HG02943 (cell line): ENCODE results near the gene WNT9A.
"Not testable (repeated sequence)": the region's sequence is repeated elsewhere in the genome, so short reads cannot be mapped to it uniquely, and the experiment has no call there.

ENCODE experiments used
- ATAC-seq: cut with Tn5 transposase; IDR thresholded peaks from one replicate; pipeline ENCODE4 v1.9.1; 2021; ENCODE audit warnings: mild to moderate bottlenecking, low read depth, moderate library complexity; ENCODE audit not compliant: unreplicated experiment

Gene WNT9A

DNA sequence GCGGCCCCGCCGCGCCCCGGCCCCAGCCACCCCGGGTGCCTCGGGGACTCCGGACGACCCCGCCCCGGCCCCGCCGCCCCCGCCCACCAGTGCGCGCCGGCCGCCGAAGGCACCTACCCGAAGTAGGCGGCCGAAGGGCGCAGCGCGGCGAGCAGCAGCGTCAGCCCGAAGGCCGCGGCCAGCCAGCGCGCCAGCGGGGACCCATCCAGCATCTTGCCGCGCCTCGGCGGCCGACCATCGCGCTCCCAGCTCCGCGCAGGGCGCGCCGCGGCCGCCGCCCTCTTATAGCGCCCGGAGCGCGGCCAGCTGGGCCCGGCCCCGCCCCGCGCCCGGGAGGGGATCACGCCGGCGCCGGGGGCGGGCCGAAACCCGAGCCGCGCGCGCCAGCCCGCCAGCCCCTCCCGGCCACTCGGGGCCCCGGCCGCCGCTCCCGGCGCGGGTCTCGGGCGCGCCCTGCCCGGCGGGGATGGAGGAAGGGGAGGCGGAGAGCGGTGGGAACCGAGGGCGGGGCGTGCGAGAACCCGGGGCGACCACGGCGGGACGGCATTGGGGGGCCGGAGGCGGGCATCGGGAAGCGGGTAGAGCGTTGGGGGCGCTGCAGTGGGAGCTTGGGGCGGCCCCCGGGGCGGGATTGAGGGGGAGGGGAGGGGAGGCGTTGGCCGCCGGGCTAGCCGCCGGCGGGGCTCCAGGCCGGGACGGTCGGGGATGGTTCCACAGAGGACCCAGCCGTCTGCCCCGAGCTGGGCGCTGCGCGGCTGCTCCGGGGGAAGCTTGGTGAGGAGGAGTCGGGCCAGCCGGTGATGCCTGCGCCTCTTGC, at the start of gene WNT9A:
Gene WNT9A (minus strand): TSS at position 257 of the 817 bp plus-strand sequence. CDS start 45 bp downstream, at position 212.
- ATAC-seq: no peak

- no peak for ATAC-seq
Measured at GRCh38 chr1:227996187-227996950, 48.6 kb upstream of the WNT9A start.

DNA sequence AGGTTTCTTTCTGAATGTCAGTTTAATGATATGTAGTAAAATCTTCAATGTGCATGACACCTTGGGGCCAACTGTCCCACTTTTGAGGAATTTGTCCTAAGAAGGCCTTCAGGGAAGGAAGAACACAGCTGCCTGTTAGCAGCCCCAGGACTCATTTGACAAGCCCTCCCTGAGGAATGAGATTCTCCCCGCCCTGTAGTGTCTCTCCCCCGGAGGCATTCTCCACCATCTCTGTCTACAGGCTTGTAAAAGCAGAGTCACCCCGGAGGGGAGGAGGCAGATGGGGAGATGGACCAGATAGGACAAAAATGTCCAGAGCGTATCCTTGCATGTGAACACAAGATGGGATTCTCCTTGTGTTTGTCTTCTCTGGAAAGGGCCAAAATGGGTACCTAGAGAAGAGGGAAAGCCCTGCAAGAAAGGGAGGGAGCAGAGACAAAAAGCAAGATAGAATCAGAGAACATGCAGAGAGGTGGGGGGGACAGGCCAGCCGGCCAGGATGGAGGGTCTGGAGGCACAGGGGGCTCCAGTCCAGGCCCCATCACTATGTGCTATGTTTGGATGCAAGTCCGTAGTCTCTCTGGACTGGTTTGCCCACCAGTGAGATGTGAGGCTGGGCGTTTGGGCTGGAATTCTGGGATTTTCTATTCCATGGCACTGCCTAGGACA, 47.0 kb upstream of the WNT9A start:
- ATAC-seq: no peak

GRCh38 chr1:227987181-227987580, 39.4 kb upstream of the WNT9A start:
- ATAC-seq: no peak

GRCh38 chr1:227975583-227976283, 28.0 kb upstream of the WNT9A start:
- ATAC-seq: not testable (repeated sequence)

GRCh38 chr1:227973724-227974288, 26.1 kb upstream of the WNT9A start:
- ATAC-seq: not testable (repeated sequence)

- ATAC-seq: not testable (repeated sequence)
Measured at GRCh38 chr1:227972843-227973374, 25.2 kb upstream of the WNT9A start.

DNA sequence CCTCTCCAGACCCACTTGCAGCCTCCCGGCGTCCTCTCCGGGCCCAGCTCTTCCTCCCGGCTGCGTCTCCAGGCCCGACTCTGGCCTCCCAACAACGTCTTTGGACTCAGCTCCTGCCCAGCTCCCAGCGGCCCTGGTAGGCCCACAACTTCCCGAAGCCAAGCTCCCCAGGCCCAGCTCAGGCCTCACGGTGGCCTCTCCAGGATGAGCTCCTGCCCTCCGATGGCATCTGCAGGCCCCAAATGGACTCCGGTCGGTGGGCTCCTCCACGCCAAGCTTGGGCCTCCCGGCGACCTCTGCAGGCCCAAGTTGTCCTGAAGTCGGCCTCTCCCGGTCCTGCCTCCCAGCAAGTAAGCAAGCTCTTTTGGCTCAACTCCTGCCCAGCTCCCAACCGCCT, 24.5 kb upstream of the WNT9A start:
- not testable (repeated sequence) for ATAC-seq

DNA sequence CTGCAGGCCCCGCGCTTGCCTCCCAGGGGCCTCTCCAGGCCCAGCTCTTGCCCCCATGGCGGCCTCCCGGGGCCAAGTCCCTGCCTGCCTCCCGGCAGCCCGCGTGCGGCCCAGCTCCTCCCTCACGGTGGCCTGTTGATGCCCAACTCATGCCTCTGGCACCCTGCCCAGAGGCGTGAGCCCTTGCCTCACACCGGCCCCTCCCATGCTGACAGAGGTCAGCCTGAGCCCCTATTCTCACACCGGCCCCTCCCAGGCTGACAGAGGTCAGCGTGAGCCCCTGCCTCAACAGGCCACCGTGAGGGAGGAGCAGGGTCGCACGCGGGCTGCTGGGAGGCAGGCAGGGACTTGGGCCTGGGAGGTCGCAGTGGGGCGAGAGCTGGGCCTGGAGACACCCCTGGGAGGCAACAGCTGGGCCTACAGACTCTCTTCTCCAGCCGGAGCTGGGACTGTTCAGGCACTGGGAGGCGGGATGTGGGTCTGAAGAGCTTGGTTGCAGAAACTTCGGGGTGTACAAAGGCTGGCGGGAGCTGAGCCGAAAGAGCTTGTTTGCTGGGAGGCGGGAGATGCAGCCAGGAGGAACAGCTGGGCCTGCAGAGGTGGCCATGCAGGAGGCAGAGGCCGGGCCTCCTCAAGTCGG, 24.0 kb upstream of the WNT9A start:
- not testable (repeated sequence) for ATAC-seq

- not testable (repeated sequence) for ATAC-seq
Measured at GRCh38 chr1:227971216-227971615, 23.5 kb upstream of the WNT9A start.

DNA sequence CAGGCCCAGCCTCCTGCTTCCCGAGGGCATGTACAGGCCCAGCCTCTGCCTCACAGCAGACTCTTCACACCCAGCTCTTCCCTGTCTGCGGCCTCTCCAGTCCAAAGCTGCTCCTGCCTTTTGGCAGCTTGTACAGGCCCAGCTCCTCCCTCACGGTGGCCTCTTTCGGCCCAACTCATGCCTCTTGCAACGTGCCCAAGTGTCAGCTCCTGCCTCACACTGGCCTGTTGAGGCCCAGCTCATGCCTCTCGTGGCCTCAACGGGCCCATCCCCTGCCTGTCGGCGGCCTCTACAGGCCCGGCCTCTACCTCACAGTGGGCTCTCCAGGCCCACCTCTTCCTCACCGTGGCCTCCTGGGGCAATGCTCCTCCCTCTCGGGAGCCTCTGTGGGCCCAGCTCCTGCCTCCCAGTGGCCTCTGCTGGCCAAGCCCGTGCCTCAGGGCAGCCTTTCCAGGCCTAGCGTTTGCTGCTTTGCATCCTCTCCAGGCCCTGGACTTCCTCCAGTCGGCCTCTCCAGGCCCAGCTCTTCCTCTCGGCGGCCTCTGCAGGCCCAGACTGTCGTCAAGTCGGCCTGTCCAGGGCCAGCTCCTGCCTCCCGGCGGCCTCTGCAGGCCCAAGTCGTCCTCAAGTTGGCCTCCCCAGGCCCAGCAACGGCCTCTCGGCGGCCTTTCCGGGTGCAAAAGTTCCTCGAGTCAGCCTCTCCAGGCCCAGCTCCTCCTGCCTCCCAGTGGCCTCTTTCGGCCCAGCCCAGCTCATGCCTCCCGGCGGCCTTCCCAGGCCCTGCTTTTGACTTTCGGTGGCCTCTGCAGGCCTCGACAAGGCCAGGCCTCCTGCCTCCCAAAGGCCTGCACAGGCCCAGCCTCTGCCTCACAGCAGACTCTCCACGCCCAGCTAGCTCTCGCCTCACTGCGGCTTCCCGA, 22.6 kb upstream of the WNT9A start:
- not testable (repeated sequence) for ATAC-seq

DNA sequence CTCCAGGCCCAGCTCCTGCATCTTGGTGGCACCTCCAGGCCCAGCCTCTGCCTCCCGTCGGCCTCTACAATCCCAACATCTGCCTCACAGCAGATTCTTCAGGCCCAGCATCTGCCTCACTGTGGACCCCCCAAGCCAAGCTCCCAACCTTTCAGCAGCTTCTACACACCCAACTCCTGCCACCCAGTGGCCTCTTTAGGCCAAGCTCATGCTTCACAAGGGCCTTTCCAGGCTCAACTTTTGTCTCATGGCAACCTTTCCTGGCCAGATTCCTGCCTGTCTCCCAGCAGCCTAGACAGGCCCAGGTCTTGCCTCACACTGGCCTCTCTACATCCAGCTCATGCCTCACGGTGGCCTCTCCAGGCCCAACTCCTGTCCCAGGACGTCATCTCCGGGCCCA, 20.1 kb upstream of the WNT9A start:
- not testable (repeated sequence) for ATAC-seq

GRCh38 chr1:227966733-227967132, 19.0 kb upstream of the WNT9A start:
- ATAC-seq: not testable (repeated sequence)

DNA sequence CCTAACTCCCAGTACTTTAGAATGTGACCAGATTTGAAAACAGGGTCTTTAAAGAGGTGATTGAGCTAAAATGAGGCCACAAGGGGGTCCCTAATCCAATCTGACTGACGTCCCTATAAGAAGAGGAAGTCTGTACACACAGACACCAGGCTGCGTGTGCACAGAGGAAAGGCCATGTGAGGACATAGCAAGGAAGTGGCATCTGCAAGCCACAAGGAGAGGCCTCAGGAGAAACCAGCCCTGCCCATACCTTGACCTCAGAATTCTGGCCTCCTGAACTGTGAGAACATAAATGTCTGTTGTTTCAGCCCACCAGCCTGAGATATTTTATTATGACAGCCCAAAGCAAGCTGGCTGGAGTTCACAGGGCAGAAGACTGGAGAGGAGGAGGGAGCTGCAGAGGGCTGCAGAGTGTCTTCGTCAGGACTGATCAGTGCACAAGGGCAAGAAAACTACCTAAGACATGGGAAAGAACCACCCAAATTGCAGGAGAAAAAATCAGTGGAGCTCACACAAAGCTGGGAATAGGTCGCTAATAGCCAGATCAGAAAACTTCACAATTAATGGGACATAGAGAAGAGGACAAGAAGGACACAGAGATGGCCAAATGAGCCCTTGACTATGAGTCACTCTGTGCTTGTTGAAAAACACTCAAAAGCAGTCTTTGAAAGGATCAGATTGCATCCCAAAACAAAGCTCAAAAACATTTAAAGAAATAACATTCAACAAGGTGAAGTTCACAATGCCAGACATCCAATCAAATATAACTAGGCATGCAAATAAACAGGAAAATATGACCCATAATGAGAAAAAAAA, 14.1 kb upstream of the WNT9A start:
- no peak for ATAC-seq

DNA sequence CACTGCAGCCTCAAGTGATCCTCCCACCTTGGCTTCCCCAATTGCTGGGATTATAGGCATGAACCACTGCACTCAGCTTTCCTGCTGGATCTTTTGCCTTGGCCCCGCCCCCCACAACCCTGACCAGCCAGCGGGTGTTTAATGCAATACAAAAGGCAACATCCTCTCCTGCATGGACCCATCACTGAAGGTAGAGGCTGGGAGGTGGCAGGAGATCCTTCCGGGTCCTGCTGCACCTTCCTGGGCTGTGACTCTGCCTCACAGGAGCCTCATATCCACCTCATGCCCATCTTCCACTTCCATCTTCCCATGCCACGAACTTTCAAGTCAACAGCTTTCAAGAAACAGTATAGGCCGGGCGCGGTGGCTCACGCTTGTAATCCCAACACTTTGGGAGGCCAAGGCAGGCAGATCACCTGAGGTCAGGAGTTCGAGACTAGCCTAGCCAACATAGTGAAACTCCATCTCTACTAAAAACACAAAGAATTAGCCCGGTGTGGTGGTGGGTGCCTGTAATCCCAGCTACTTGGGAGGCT, 11.7 kb upstream of the WNT9A start:
- no peak for ATAC-seq

- no peak for ATAC-seq
Measured at GRCh38 chr1:227958617-227959324, 11.0 kb upstream of the WNT9A start.

- ATAC-seq: no peak
Measured at GRCh38 chr1:227955808-227956207, 8.1 kb upstream of the WNT9A start.
